HL-60 (cell line): ENCODE data around the gene LARP4B.

ENCODE experiments used
- DNase-seq, 2 experiments: peaks; one replicate each; pipeline ENCODE4 v3.0.0-alpha.2; 2010 to 2020; ENCODE audit warnings: low read depth in 1 of 2, low spot score in 1 of 2
- H3K27ac ChIP-seq: fragments of 250-450 bp; sonication (Bioruptor Pico); replicated peaks from 2 replicates; pipeline ENCODE4 v1.5.1; 2020; ENCODE audit warnings: mild to moderate bottlenecking, moderate library complexity
- H3K27me3 ChIP-seq: fragments of 250-450 bp; sonication (Bioruptor Pico); 2 replicates; pipeline ENCODE4 v1.5.1; 2021; ENCODE audit warnings: mild to moderate bottlenecking, moderate library complexity; ENCODE audit not compliant: insufficient read depth, poor library complexity, severe bottlenecking
- H3K4me3 ChIP-seq: replicated peaks from 2 replicates; pipeline ENCODE4 v1.5.1; 2011; ENCODE audit warnings: mild to moderate bottlenecking, control low read depth, low read length; ENCODE audit not compliant: insufficient read depth
- CTCF ChIP-seq: IDR thresholded peaks from one replicate; pipeline ENCODE4 v1.5.1; 2011; ENCODE audit warnings: low read length, control low read depth, inconsistent platforms; ENCODE audit not compliant: insufficient read depth
- GABPA ChIP-seq: IDR thresholded peaks from 2 replicates; pipeline ENCODE4 v1.6.1; 2012; ENCODE audit warnings: low read depth
- POLR2AphosphoS5 ChIP-seq: IDR thresholded peaks from 2 replicates; pipeline ENCODE4 v1.6.1; 2012; ENCODE audit warnings: low read depth
- REST ChIP-seq: IDR thresholded peaks from 2 replicates; pipeline ENCODE4 v1.6.1; 2012; ENCODE audit warnings: low read depth; ENCODE audit not compliant: insufficient replicate concordance
- SPI1 ChIP-seq: IDR thresholded peaks from 2 replicates; pipeline ENCODE4 v1.6.1; 2012; ENCODE audit warnings: low read depth, mild to moderate bottlenecking, borderline replicate concordance

The LARP4B gene

GRCh38 chr10:962342-962741 is 30.8 kb upstream of the LARP4B start:
- TF ChIP-seq CTCF (no peak), POLR2AphosphoS5 (no peak), SPI1 (no peak), REST (no peak), GABPA (no peak)
- Histone ChIP-seq H3K27ac (no peak overlapping the region), H3K4me3 (no peak overlapping the region), H3K27me3 (no peaks in the 10 kb centered on the region)
- no peak for DNase-seq

GRCh38 chr10:958856-959255 is 27.4 kb upstream of the LARP4B start:
- H3K27me3 ChIP-seq: no peaks in the 10 kb centered on the region
- no peak for TF ChIP-seq CTCF
- TF ChIP-seq REST: no peak
- TF ChIP-seq SPI1: no peak
- no peak for TF ChIP-seq POLR2AphosphoS5
- no peak for TF ChIP-seq GABPA
- no peak overlapping the region for H3K27ac ChIP-seq
- DNase-seq: no peak
- no peak overlapping the region for H3K4me3 ChIP-seq

- DNase-seq: no peak
- no peak overlapping the region for H3K4me3 ChIP-seq
- no peaks in the 10 kb centered on the region for H3K27me3 ChIP-seq
- no peak for TF ChIP-seq CTCF
- TF ChIP-seq SPI1: no peak
- no peak for TF ChIP-seq REST
- TF ChIP-seq POLR2AphosphoS5: no peak
- no peak for TF ChIP-seq GABPA
- H3K27ac ChIP-seq: no peak overlapping the region
These were observed 26.6 kb upstream of the LARP4B start for GRCh38 chr10:958106-958505.
